Measurements from ENCODE around the gene DGKH.

The DGKH gene

GRCh38 chr13:42108217-42108616, 59.8 kb downstream of the DGKH start:
- no peaks in the 10 kb centered on the region for H3K27me3 ChIP-seq (replicated peaks; ENCODE audit: insufficient read depth, low read length)
- no peaks in the 10 kb centered on the region for H3K36me3 ChIP-seq (replicated peaks; ENCODE audit: insufficient read depth, low read length)
- 0 out of 2 replicates have a peak, but pooled peaks cover 5% of the 10 kb centered on the region for H3K4me1 ChIP-seq (ENCODE audit: low read length)
- TF ChIP-seq EZH2 (optimal IDR thresholded peaks at IDR 0.05; ENCODE audit: low read depth, low read length), result no peak
- no peak for TF ChIP-seq CTCF (IDR thresholded peaks at IDR 0.05; ENCODE audit: low read length)
- no peak for TF ChIP-seq EZH2phosphoT487 (IDR thresholded peaks at IDR 0.05; ENCODE audit: low read length)
- no peaks in the 10 kb centered on the region for H4K20me1 ChIP-seq (ENCODE audit: insufficient read depth, low read length)
- no peaks in the 10 kb centered on the region for H3K9me3 ChIP-seq (replicated peaks; ENCODE audit: insufficient read depth, low read length)
- no peak overlapping the region for H3K4me2 ChIP-seq (ENCODE audit: low read depth, low read length)
- no peak overlapping the region for H3K9ac ChIP-seq (ENCODE audit: low read length)
- no peaks in the 10 kb centered on the region for H3K9me2 ChIP-seq (replicated peaks; ENCODE audit: insufficient read depth, low read length)
- no peak for DNase-seq
- H3K4me3 ChIP-seq (ENCODE audit: low read length), result no peak overlapping the region
- H3K79me2 ChIP-seq (ENCODE audit: low read length), result no peaks in the 10 kb centered on the region
- no peaks in the 10 kb centered on the region for H3F3A ChIP-seq (ENCODE audit: insufficient read depth, low read length)
- H2AFZ ChIP-seq (ENCODE audit: low read length), result no peak overlapping the region
- no peak overlapping the region for H3K27ac ChIP-seq (ENCODE audit: low read length)

GRCh38 chr13:42109957-42110356, 61.5 kb downstream of the DGKH start:
- no peak overlapping the region for H3K27ac ChIP-seq (ENCODE audit: low read length)
- no peaks in the 10 kb centered on the region for H3K27me3 ChIP-seq (replicated peaks; ENCODE audit: insufficient read depth, low read length)
- H3K9ac ChIP-seq (ENCODE audit: low read length), result no peak overlapping the region
- H3K9me2 ChIP-seq (replicated peaks; ENCODE audit: insufficient read depth, low read length), result no peaks in the 10 kb centered on the region
- no peaks in the 10 kb centered on the region for H3F3A ChIP-seq (ENCODE audit: insufficient read depth, low read length)
- no peak overlapping the region for H3K4me2 ChIP-seq (ENCODE audit: low read depth, low read length)
- no peak for TF ChIP-seq EZH2phosphoT487 (IDR thresholded peaks at IDR 0.05; ENCODE audit: low read length)
- TF ChIP-seq EZH2 (optimal IDR thresholded peaks at IDR 0.05; ENCODE audit: low read depth, low read length), result no peak
- TF ChIP-seq CTCF (IDR thresholded peaks at IDR 0.05; ENCODE audit: low read length), result no peak
- H3K4me1 ChIP-seq (ENCODE audit: low read length), result 0 out of 2 replicates have a peak, but pooled peaks cover 5% of the 10 kb centered on the region
- H3K36me3 ChIP-seq (replicated peaks; ENCODE audit: insufficient read depth, low read length), result no peaks in the 10 kb centered on the region
- H2AFZ ChIP-seq (ENCODE audit: low read length), result no peak overlapping the region
- H3K4me3 ChIP-seq (ENCODE audit: low read length), result no peak overlapping the region
- H3K9me3 ChIP-seq (replicated peaks; ENCODE audit: insufficient read depth, low read length), result no peaks in the 10 kb centered on the region
- H3K79me2 ChIP-seq (ENCODE audit: low read length), result no peaks in the 10 kb centered on the region
- no peaks in the 10 kb centered on the region for H4K20me1 ChIP-seq (ENCODE audit: insufficient read depth, low read length)
- no peak for DNase-seq

GRCh38 chr13:42110410-42111155, 62.1 kb downstream of the DGKH start:
- Histone ChIP-seq H3K4me1 (ENCODE audit: low read length) (0 out of 2 replicates have a peak, but pooled peaks cover 5% of the 10 kb centered on the region), H3K4me2 (ENCODE audit: low read depth, low read length) (no peak overlapping the region), H3F3A (ENCODE audit: insufficient read depth, low read length) (no peaks in the 10 kb centered on the region), H3K9ac (ENCODE audit: low read length) (no peak overlapping the region), H3K36me3 (replicated peaks; ENCODE audit: insufficient read depth, low read length) (no peaks in the 10 kb centered on the region), H3K27ac (ENCODE audit: low read length) (no peak overlapping the region), H3K79me2 (ENCODE audit: low read length) (no peaks in the 10 kb centered on the region), H4K20me1 (ENCODE audit: insufficient read depth, low read length) (no peaks in the 10 kb centered on the region), H3K4me3 (ENCODE audit: low read length) (no peak overlapping the region), H3K9me3 (replicated peaks; ENCODE audit: insufficient read depth, low read length) (no peaks in the 10 kb centered on the region), H3K27me3 (replicated peaks; ENCODE audit: insufficient read depth, low read length) (no peaks in the 10 kb centered on the region), H3K9me2 (replicated peaks; ENCODE audit: insufficient read depth, low read length) (no peaks in the 10 kb centered on the region), H2AFZ (ENCODE audit: low read length) (no peak overlapping the region)
- peak; percentile 52 for DNase-seq
- TF ChIP-seq CTCF (IDR thresholded peaks at IDR 0.05; ENCODE audit: low read length) (peak; percentile 53), EZH2 (optimal IDR thresholded peaks at IDR 0.05; ENCODE audit: low read depth, low read length) (no peak), EZH2phosphoT487 (IDR thresholded peaks at IDR 0.05; ENCODE audit: low read length) (no peak)
